AG09319 (cell line): Measurements from ENCODE around the gene TECPR1.

Experiments
- DNase-seq: peaks from one replicate; pipeline ENCODE4 v3.0.0-alpha.2; 2010; ENCODE audit warnings: low read depth; ENCODE audit errors: extremely low read depth
- TF ChIP-seq, protein P1 (sequence below): IDR thresholded peaks from 2 replicates; pipeline ENCODE4 v1.5.1; 2011; ENCODE audit warnings: low read depth, mild to moderate bottlenecking, inconsistent platforms, low read length, moderate library complexity

TECPR1 gene

DNA sequence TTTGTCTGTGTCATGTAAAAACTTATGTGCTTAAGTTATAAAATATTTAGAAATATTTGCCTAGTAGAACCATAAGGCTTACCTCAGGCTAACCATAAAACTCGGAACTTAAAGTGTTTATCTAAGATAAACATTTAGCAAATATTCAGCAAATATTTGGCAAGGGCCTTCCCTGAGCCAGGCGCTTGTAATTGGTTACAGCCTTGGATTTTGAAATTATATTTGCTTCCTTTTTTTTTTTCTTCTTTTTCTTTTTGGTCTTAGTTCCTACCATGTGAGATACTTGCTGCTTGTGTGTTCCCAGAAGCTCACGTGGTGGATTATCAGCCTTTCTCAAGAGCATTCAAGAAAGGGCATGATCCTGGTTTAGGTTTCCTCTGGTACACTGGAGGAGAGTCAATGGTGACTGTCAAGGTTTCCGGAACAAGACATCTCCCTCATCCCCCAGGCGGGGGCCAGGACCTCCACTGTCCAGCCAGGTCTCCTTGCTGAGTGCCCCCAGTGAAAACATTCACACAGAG, 24.3 kb upstream of the TECPR1 start:
- DNase-seq, result peak; percentile 62
- TF ChIP-seq, protein P1, sequence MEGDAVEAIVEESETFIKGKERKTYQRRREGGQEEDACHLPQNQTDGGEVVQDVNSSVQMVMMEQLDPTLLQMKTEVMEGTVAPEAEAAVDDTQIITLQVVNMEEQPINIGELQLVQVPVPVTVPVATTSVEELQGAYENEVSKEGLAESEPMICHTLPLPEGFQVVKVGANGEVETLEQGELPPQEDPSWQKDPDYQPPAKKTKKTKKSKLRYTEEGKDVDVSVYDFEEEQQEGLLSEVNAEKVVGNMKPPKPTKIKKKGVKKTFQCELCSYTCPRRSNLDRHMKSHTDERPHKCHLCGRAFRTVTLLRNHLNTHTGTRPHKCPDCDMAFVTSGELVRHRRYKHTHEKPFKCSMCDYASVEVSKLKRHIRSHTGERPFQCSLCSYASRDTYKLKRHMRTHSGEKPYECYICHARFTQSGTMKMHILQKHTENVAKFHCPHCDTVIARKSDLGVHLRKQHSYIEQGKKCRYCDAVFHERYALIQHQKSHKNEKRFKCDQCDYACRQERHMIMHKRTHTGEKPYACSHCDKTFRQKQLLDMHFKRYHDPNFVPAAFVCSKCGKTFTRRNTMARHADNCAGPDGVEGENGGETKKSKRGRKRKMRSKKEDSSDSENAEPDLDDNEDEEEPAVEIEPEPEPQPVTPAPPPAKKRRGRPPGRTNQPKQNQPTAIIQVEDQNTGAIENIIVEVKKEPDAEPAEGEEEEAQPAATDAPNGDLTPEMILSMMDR, result no peak

DNA sequence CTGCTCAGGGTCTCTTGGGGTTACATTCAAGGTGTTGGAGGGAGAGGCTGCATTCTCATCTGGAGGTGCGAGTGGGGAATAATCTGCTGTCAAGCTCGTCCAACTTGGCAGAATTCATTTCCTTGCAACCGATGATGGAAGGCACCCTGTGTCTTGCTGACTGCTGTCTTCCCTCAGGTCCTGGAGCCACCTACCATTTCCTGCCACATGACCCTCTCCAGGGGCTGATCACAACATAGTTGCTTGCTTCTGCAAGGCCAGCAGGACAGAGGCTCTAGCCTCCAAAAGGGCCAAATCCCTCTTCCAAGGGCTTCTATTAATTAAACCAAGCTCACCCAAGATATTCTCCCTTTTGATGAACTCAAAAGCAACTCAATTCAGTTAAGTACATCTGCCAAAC, 15.3 kb upstream of the TECPR1 start:
- no peak for DNase-seq
- TF ChIP-seq, protein P1, result no peak

DNA sequence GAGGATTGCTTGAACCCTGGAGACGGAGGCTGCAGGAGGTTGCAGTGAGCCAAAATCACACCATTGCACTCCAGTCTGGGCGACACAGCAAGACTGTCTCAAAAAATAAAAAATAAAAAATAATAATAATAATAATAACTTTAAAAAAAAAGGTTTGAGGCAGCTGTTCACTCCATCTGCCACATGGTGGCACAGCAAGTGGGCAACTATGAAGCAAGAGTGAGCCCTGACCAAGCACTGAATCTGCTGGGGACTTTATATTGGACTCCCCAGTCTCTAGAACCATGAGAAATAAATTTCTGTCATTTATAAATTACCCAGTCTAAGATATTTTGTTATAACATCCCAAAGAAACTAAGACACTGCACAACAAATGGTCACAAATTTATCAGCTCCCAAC, 14.8 kb upstream of the TECPR1 start:
- TF ChIP-seq, protein P1, result peak; percentile 53
- DNase-seq, result no peak

DNA sequence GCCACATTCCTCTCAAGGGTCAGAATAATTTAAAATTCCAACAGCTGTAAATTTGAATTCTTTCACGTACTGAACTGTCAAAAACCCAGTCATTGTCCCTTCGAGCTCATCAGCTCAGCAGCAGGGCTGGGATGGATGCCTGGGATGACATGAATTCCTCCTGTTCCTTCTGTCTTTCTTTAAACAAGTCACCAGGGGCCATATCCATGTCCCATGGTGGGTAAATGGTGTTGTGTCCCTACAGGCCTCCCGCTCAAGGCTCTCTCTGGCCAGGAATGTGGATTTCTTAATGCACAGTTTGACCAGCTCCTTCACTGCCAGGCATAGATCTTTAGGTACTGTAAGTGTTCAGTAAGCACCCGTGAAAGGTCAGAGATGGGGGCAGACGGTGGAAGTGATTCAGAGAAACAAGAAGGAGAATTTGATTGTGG, 13.8 kb upstream of the TECPR1 start:
- DNase-seq, result no peak
- TF ChIP-seq, protein P1, result no peak

DNA sequence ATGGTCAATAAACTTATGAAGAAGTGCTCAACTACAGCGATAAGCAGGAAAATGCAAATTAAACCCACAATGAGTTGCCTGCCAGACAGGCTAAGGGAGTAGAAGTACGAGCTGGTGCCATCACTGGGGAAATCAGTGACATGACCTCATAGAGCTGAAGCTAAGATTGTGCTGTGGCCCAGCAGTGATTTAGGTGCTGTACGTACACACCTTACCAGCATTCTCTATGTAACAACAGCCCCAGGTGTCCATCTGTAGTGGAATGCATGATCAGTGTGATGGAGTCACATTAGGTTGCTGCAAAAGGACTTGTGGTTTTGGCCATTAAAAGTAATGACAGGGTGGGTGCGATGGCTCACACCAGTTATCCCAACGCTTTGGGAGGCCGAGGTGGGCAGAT, 5.7 kb upstream of the TECPR1 start:
- TF ChIP-seq, protein P1, result no peak
- DNase-seq, result no peak

DNA sequence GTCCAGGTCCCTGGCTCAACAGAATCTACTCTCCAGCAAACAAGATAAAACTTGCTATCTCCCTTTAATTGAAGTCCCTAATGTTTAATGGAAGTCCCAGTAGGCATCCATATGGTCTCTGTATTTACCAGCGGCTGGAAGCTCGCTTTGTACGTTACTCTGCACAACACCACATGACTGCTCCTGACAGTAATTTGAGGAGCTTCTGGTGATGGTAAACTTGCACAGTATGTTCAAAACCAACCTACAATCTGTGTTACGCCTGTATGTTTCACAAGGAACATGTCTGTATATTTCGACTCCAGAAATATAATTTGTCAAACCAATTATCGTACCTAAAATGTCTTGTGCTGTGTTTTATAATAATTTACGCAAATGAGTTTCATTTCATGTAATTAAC, 4.4 kb upstream of the TECPR1 start:
- no peak for DNase-seq
- TF ChIP-seq, protein P1, result no peak

DNA sequence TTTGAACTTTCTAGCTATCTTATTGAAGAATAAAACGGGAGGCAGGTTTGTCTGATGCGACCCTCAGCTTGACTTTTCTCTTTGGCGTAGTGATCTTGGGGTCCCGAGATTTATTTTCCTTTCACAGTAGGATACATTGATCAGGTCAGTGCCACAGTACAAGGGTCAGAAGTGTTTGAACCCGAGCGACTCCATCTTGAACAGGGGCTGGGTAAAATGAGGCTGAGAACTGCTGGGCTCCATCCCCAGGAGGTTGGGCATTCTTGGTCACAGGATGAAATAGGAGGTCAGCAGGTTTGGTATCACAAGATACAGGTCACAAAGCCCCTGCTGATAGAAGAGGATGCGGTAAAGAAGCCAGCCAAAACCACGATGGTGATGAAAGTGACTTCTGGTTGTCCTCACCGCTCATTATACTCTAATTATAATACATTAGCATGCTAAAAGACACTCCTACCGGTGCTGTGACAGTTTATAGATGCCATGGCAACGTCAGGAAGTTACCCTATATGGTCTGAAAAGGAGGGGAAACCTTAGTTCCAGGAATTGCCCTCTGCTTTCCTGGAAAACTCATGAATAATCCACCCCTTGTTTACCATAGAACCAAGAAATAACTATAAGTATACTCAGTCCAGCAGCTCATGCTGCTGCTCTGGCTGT, 3.0 kb upstream of the TECPR1 start:
- DNase-seq, result no peak
- TF ChIP-seq, protein P1, result no peak
